Measurements from ENCODE around the gene TENM4. TPM values are rescaled to one million over a fixed set of nuclear protein-coding genes. Genes with fewer than 3 reads are reported as not detected.

Gene TENM4
- polyA plus RNA-seq, 1 donor from 2014 or later, result 16.8 TPM

- no peaks in the 10 kb centered on the region for H3K9me3 ChIP-seq (ENCODE audit: low read length)
- no peaks in the 10 kb centered on the region for H3F3A ChIP-seq (ENCODE audit: insufficient read depth, low read length, poor library complexity, severe bottlenecking)
- no peak overlapping the region for H2AFZ ChIP-seq (ENCODE audit: low read depth, low read length)
- H3K79me2 ChIP-seq (replicated peaks; ENCODE audit: insufficient read depth, low read length), result no peaks in the 10 kb centered on the region
- no peaks in the 10 kb centered on the region for H3K36me3 ChIP-seq (ENCODE audit: insufficient read depth, low read length)
- H3K4me3 ChIP-seq (ENCODE audit: low read length), result no peak overlapping the region
- no peak overlapping the region for H3K27ac ChIP-seq (ENCODE audit: low read length)
- H3K4me2 ChIP-seq (ENCODE audit: low read length), result no peak overlapping the region
- no peaks in the 10 kb centered on the region for H4K20me1 ChIP-seq (ENCODE audit: insufficient read depth)
- H3K27me3 ChIP-seq (ENCODE audit: insufficient read depth, low read depth, low read length), result no peaks in the 10 kb centered on the region
- H3K9me2 ChIP-seq (ENCODE audit: insufficient read depth, low read length), result no peaks in the 10 kb centered on the region
- no peak overlapping the region for H3K9ac ChIP-seq (ENCODE audit: low read length)
- no peak for TF ChIP-seq RAD21 (conservative IDR thresholded peaks at IDR 0.05)
- TF ChIP-seq EZH2 (IDR thresholded peaks at IDR 0.05; ENCODE audit: borderline replicate concordance, insufficient read depth, low read length, poor library complexity, severe bottlenecking), result no peak
These were observed 605.9 kb downstream of the TENM4 start for GRCh38 chr11:78834886-78835285.

GRCh38 chr11:78833237-78833636, 607.6 kb downstream of the TENM4 start:
- Histone ChIP-seq H3K9me3 (ENCODE audit: low read length) (no peaks in the 10 kb centered on the region), H3K4me3 (ENCODE audit: low read length) (no peak overlapping the region), H2AFZ (ENCODE audit: low read depth, low read length) (no peak overlapping the region), H3K36me3 (ENCODE audit: insufficient read depth, low read length) (no peaks in the 10 kb centered on the region), H3K79me2 (replicated peaks; ENCODE audit: insufficient read depth, low read length) (no peaks in the 10 kb centered on the region), H3K9ac (ENCODE audit: low read length) (no peak overlapping the region), H3K4me2 (ENCODE audit: low read length) (no peak overlapping the region), H3K27me3 (ENCODE audit: insufficient read depth, low read depth, low read length) (no peaks in the 10 kb centered on the region), H4K20me1 (ENCODE audit: insufficient read depth) (no peaks in the 10 kb centered on the region), H3K9me2 (ENCODE audit: insufficient read depth, low read length) (no peaks in the 10 kb centered on the region), H3F3A (ENCODE audit: insufficient read depth, low read length, poor library complexity, severe bottlenecking) (no peaks in the 10 kb centered on the region), H3K27ac (ENCODE audit: low read length) (no peak overlapping the region)
- TF ChIP-seq POLR2AphosphoS5 (IDR thresholded peaks at IDR 0.05) (no peak), MXI1 (conservative IDR thresholded peaks at IDR 0.05; ENCODE audit: poor library complexity, severe bottlenecking) (no peak)
- TF ChIP-seq, protein P1, sequence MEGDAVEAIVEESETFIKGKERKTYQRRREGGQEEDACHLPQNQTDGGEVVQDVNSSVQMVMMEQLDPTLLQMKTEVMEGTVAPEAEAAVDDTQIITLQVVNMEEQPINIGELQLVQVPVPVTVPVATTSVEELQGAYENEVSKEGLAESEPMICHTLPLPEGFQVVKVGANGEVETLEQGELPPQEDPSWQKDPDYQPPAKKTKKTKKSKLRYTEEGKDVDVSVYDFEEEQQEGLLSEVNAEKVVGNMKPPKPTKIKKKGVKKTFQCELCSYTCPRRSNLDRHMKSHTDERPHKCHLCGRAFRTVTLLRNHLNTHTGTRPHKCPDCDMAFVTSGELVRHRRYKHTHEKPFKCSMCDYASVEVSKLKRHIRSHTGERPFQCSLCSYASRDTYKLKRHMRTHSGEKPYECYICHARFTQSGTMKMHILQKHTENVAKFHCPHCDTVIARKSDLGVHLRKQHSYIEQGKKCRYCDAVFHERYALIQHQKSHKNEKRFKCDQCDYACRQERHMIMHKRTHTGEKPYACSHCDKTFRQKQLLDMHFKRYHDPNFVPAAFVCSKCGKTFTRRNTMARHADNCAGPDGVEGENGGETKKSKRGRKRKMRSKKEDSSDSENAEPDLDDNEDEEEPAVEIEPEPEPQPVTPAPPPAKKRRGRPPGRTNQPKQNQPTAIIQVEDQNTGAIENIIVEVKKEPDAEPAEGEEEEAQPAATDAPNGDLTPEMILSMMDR (IDR thresholded peaks at IDR 0.05; ENCODE audit: poor library complexity, severe bottlenecking), result no peak

DNA sequence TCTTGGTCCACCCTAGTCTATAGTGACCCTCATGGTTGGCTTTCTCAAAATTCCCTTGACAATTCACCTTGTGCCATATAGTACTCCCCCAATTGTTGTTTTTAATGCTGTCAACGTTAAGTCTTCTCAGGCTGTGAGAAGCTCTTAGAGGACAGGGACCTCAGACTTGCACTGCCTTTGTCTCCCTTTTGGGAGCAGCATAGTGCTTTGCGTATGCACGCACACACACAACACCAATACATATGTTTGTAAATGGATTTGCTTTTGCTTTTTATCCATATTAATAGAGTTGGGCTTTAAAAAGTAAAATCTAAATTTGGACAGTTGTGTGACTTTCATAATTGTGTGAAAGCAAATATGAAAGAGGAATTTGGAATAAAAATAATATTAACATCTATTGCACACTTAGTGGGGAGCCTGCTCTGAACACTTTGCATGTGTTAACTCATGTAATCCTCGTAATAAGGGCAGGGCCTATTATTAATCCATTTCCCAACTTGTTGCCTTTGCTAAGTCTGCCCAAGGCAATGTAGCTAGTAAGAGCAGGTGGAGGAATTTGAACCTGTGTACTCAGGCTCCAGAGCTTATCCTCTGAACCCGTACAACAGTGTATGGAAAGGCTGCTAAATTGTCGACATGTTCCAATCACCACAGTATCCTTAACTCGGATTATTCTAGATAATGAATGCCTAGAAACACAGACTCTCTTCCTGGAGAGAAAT, 608.4 kb downstream of the TENM4 start:
- Histone ChIP-seq H2AFZ (ENCODE audit: low read depth, low read length) (no peak overlapping the region), H3K9me2 (ENCODE audit: insufficient read depth, low read length) (no peaks in the 10 kb centered on the region), H3F3A (ENCODE audit: insufficient read depth, low read length, poor library complexity, severe bottlenecking) (no peaks in the 10 kb centered on the region), H3K4me3 (ENCODE audit: low read length) (no peak overlapping the region), H3K4me2 (ENCODE audit: low read length) (no peak overlapping the region), H3K27me3 (ENCODE audit: insufficient read depth, low read depth, low read length) (no peaks in the 10 kb centered on the region), H3K9ac (ENCODE audit: low read length) (no peak overlapping the region), H3K79me2 (replicated peaks; ENCODE audit: insufficient read depth, low read length) (no peaks in the 10 kb centered on the region), H3K27ac (ENCODE audit: low read length) (no peak overlapping the region), H4K20me1 (ENCODE audit: insufficient read depth) (no peaks in the 10 kb centered on the region), H3K9me3 (ENCODE audit: low read length) (no peaks in the 10 kb centered on the region), H3K36me3 (ENCODE audit: insufficient read depth, low read length) (no peaks in the 10 kb centered on the region)
- TF ChIP-seq, protein P2, sequence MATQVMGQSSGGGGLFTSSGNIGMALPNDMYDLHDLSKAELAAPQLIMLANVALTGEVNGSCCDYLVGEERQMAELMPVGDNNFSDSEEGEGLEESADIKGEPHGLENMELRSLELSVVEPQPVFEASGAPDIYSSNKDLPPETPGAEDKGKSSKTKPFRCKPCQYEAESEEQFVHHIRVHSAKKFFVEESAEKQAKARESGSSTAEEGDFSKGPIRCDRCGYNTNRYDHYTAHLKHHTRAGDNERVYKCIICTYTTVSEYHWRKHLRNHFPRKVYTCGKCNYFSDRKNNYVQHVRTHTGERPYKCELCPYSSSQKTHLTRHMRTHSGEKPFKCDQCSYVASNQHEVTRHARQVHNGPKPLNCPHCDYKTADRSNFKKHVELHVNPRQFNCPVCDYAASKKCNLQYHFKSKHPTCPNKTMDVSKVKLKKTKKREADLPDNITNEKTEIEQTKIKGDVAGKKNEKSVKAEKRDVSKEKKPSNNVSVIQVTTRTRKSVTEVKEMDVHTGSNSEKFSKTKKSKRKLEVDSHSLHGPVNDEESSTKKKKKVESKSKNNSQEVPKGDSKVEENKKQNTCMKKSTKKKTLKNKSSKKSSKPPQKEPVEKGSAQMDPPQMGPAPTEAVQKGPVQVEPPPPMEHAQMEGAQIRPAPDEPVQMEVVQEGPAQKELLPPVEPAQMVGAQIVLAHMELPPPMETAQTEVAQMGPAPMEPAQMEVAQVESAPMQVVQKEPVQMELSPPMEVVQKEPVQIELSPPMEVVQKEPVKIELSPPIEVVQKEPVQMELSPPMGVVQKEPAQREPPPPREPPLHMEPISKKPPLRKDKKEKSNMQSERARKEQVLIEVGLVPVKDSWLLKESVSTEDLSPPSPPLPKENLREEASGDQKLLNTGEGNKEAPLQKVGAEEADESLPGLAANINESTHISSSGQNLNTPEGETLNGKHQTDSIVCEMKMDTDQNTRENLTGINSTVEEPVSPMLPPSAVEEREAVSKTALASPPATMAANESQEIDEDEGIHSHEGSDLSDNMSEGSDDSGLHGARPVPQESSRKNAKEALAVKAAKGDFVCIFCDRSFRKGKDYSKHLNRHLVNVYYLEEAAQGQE (IDR thresholded peaks at IDR 0.05; ENCODE audit: borderline replicate concordance), result no peak
- TF ChIP-seq SMC3 (conservative IDR thresholded peaks at IDR 0.05; ENCODE audit: poor library complexity) (no peak), POLR2AphosphoS5 (IDR thresholded peaks at IDR 0.05) (no peak), EP300 (conservative IDR thresholded peaks at IDR 0.05; ENCODE audit: poor library complexity, severe bottlenecking) (no peak), MXI1 (conservative IDR thresholded peaks at IDR 0.05; ENCODE audit: poor library complexity, severe bottlenecking) (no peak), RAD21 (conservative IDR thresholded peaks at IDR 0.05) (no peak), TAF1 (IDR thresholded peaks at IDR 0.05; ENCODE audit: low read depth) (no peak), EZH2 (IDR thresholded peaks at IDR 0.05; ENCODE audit: borderline replicate concordance, insufficient read depth, low read length, poor library complexity, severe bottlenecking) (no peak)
- TF ChIP-seq, protein P1 (IDR thresholded peaks at IDR 0.05; ENCODE audit: poor library complexity, severe bottlenecking), result no peak
